ENCODE results near the gene NLGN1. TPM values are rescaled to one million over a fixed set of nuclear protein-coding genes. Genes with fewer than 3 reads are reported as not detected.

NLGN1 gene
- total and polyA plus RNA-seq, 9 of the 15 experiments (the other 6 are each of a cell fraction or from before 2014, with no cell fraction given) = under 0.01 to 0.01 TPM; not detected in 7

- TF ChIP-seq, protein P1, sequence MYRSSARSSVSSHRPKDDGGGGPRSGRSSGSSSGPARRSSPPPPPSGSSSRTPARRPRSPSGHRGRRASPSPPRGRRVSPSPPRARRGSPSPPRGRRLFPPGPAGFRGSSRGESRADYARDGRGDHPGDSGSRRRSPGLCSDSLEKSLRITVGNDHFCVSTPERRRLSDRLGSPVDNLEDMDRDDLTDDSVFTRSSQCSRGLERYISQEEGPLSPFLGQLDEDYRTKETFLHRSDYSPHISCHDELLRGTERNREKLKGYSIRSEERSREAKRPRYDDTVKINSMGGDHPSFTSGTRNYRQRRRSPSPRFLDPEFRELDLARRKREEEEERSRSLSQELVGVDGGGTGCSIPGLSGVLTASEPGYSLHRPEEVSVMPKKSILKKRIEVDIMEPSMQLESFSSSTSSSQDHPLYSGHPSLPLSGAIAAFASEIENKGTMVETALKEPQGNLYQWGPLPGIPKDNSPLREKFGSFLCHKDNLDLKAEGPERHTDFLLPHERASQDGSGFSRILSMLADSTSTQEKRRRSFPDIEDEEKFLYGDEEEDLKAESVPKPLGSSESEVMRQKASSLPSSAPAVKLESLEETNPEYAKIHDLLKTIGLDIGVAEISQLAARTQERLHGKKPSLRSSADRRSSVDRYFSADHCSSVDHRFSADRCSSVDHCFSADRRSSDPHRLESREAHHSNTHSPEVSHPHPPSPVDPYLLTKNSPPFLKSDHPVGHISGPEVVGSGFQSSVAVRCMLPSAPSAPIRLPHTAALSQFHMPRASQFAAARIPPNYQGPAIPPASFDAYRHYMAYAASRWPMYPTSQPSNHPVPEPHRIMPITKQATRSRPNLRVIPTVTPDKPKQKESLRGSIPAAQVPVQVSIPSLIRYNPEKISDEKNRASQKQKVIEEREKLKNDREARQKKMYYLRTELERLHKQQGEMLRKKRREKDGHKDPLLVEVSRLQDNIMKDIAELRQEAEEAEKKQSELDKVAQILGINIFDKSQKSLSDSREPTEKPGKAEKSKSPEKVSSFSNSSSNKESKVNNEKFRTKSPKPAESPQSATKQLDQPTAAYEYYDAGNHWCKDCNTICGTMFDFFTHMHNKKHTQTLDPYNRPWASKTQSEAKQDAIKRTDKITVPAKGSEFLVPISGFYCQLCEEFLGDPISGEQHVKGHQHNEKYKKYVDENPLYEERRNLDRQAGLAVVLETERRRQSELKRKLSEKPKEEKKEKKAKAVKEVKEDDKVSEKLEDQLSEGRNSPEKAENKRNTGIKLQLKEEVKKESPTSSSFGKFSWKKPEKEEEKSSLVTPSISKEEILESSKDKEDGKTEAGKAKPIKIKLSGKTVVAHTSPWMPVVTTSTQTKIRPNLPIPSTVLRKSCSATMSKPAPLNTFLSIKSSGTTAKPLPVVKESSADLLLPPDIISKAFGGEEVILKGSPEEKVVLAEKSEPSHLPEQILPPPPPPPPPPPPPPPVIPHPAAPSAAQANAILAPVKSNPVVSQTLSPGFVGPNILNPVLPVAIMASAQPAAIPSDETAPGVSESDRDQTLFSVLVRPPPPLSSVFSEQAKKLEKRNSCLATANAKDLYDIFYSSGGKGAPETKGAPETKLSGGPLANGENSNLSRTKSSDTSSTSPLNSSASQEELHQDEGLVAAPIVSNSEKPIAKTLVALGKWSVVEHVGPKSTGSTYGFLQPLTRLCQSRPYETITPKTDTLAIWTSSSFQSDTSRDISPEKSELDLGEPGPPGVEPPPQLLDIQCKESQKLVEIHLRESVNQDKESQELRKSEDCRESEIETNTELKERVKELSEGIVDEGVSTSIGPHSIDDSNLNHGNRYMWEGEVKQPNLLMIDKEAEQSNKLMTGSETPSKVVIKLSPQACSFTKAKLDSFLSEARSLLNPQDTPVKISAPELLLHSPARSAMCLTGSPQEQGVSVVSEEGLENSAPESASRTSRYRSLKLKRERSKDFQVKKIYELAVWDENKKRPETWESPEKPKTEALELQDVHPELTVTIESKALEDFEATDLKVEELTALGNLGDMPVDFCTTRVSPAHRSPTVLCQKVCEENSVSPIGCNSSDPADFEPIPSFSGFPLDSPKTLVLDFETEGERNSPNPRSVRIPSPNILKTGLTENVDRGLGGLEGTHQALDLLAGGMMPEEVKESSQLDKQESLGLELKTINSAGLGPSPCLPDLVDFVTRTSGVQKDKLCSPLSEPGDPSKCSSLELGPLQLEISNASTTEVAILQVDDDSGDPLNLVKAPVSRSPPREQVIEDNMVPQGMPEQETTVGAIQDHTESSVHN (IDR thresholded peaks at IDR 0.05; ENCODE audit: borderline replicate concordance in 1 of 2, low read depth in 1 of 2) = no peak
- TF ChIP-seq E2F4 (CRISPR knock-in tag; IDR thresholded peaks at IDR 0.05; ENCODE audit: low read depth) (no peak), GATAD2A (IDR thresholded peaks at IDR 0.05) (no peak)
- TF ChIP-seq, protein P2, sequence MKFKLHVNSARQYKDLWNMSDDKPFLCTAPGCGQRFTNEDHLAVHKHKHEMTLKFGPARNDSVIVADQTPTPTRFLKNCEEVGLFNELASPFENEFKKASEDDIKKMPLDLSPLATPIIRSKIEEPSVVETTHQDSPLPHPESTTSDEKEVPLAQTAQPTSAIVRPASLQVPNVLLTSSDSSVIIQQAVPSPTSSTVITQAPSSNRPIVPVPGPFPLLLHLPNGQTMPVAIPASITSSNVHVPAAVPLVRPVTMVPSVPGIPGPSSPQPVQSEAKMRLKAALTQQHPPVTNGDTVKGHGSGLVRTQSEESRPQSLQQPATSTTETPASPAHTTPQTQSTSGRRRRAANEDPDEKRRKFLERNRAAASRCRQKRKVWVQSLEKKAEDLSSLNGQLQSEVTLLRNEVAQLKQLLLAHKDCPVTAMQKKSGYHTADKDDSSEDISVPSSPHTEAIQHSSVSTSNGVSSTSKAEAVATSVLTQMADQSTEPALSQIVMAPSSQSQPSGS (CRISPR knock-in tag; IDR thresholded peaks at IDR 0.05) = no peak
These were observed 478.2 kb downstream of the NLGN1 start (continued) for GRCh38 chr3:173875790-173876189.
